Astrocyte (in vitro differentiated cells and primary cell): Measurements from ENCODE around the gene MASP1. TPM values are rescaled to one million over a fixed set of nuclear protein-coding genes. Genes with fewer than 3 reads are reported as not detected.

Experiments
- DNase-seq: peaks from one replicate; pipeline ENCODE4 v3.0.0-alpha.2; 2010; ENCODE audit warnings: low read depth
- FAIRE-seq: peaks from 2 replicates; lab custom pipeline; 2011; peaks lifted over from hg19 to GRCh38; lab: Jason Lieb, UNC
- H2AFZ ChIP-seq: 2 replicates; pipeline ENCODE4 v1.6.0; 2012; ENCODE audit warnings: low read depth, low read length, inconsistent platforms
- H3K27ac ChIP-seq: 2 replicates; pipeline ENCODE4 v1.5.1; 2011; ENCODE audit warnings: low read depth, low read length, inconsistent platforms
- H3K27me3 ChIP-seq: 2 replicates; pipeline ENCODE4 v1.6.0; 2011; ENCODE audit warnings: low read length, inconsistent platforms; ENCODE audit not compliant: insufficient read depth
- H3K36me3 ChIP-seq: 2 replicates; pipeline ENCODE4 v1.5.1; 2011; ENCODE audit warnings: low read length, inconsistent platforms; ENCODE audit not compliant: insufficient read depth
- H3K4me1 ChIP-seq: 2 replicates; pipeline ENCODE4 v1.5.1; 2011; ENCODE audit warnings: low read length, inconsistent platforms; ENCODE audit not compliant: insufficient read depth
- H3K4me2 ChIP-seq: 2 replicates; pipeline ENCODE4 v1.6.0; 2012; ENCODE audit warnings: low read length, inconsistent platforms
- H3K4me3 ChIP-seq: 2 replicates; pipeline ENCODE4 v1.5.1; 2011; ENCODE audit warnings: low read depth, mild to moderate bottlenecking, low read length, inconsistent platforms; ENCODE audit not compliant: insufficient read depth
- H3K79me2 ChIP-seq: 2 replicates; pipeline ENCODE4 v1.6.0; 2012; ENCODE audit warnings: mild to moderate bottlenecking, low read length, inconsistent platforms; ENCODE audit not compliant: insufficient read depth
- H3K9ac ChIP-seq: 2 replicates; pipeline ENCODE4 v1.6.0; 2012; ENCODE audit warnings: mild to moderate bottlenecking, low read length, inconsistent platforms
- H3K9me3 ChIP-seq: 2 replicates; pipeline ENCODE4 v1.5.1; 2012; ENCODE audit warnings: low read depth, mild to moderate bottlenecking, low read length, inconsistent platforms; ENCODE audit not compliant: insufficient read depth
- H4K20me1 ChIP-seq: 2 replicates; pipeline ENCODE4 v1.6.0; 2012; ENCODE audit warnings: low read length, inconsistent platforms; ENCODE audit not compliant: insufficient read depth
- H3K27ac Mint-ChIP-seq: one replicate; pipeline ENCODE4 v1.8.0; 2021; ENCODE audit warnings: mild to moderate bottlenecking, mixed read lengths; ENCODE audit not compliant: unreplicated experiment
- H3K27me3 Mint-ChIP-seq: one replicate; pipeline ENCODE4 v1.8.0; 2021; ENCODE audit warnings: low read depth, mixed read lengths; ENCODE audit not compliant: unreplicated experiment
- H3K36me3 Mint-ChIP-seq: one replicate; pipeline ENCODE4 v1.8.0; 2021; ENCODE audit warnings: low read depth, mixed read lengths; ENCODE audit not compliant: unreplicated experiment
- H3K4me1 Mint-ChIP-seq: one replicate; pipeline ENCODE4 v1.8.0; 2021; ENCODE audit warnings: low read depth, mixed read lengths; ENCODE audit not compliant: unreplicated experiment
- H3K4me3 Mint-ChIP-seq: one replicate; pipeline ENCODE4 v1.8.0; 2021; ENCODE audit warnings: mild to moderate bottlenecking, moderate library complexity, mixed read lengths; ENCODE audit not compliant: unreplicated experiment
- H3K9me3 Mint-ChIP-seq: one replicate; pipeline ENCODE4 v1.8.0; 2021; ENCODE audit warnings: mild to moderate bottlenecking, mixed read lengths; ENCODE audit not compliant: unreplicated experiment
- EZH2 ChIP-seq: IDR thresholded peaks from 2 replicates; pipeline ENCODE4 v1.6.1; 2012; ENCODE audit warnings: mild to moderate bottlenecking, low read length, inconsistent platforms; ENCODE audit not compliant: insufficient read depth
- total RNA-seq: library from RNA; stranded (reverse); gene quantifications from 2 replicates; pipeline ENCODE4 v1.2.1, GENCODE V29; 2021
- TF ChIP-seq, protein P1 (sequence below): IDR thresholded peaks from 2 replicates; pipeline ENCODE4 v1.5.1; 2011; ENCODE audit warnings: low read depth, mild to moderate bottlenecking, inconsistent platforms, low read length, moderate library complexity; ENCODE audit not compliant: insufficient read depth

The MASP1 gene
- total RNA-seq, 1 donor from 2014 or later: 0.79 TPM

DNA sequence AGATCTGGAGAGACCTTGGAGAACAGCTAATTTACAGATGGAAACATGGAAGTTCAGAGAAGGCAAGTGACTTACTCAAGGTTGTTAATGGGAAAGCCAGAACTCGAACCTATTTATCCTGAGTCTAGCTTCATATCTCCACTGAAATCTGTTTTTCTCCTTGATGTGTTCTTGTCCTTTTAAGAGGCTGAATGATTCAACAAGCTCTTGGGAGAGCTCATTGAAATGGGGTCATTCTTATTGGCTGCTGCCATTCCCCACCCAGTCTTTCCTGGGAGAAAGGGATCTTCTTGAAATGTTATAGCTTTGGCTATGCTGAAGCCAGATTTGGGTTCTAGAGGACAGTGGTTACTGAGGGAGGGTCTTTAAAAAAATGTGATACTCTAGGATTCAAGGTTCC is 53.3 kb downstream of the MASP1 start:
- no peak overlapping the region for H3K27ac ChIP-seq
- no peak overlapping the region for H3K4me3 ChIP-seq
- Mint-ChIP-seq H3K4me3 (no peak overlapping the region), H3K27ac (no peak overlapping the region), H3K9me3 (peaks cover 2% of the 10 kb centered on the region), H3K4me1 (peaks cover 3% of the 10 kb centered on the region), H3K36me3 (peaks cover 2% of the 10 kb centered on the region), H3K27me3 (peaks cover 2% of the 10 kb centered on the region)
- no peaks in the 10 kb centered on the region for H3K79me2 ChIP-seq
- H4K20me1 ChIP-seq: no peaks in the 10 kb centered on the region
- TF ChIP-seq, protein P1, sequence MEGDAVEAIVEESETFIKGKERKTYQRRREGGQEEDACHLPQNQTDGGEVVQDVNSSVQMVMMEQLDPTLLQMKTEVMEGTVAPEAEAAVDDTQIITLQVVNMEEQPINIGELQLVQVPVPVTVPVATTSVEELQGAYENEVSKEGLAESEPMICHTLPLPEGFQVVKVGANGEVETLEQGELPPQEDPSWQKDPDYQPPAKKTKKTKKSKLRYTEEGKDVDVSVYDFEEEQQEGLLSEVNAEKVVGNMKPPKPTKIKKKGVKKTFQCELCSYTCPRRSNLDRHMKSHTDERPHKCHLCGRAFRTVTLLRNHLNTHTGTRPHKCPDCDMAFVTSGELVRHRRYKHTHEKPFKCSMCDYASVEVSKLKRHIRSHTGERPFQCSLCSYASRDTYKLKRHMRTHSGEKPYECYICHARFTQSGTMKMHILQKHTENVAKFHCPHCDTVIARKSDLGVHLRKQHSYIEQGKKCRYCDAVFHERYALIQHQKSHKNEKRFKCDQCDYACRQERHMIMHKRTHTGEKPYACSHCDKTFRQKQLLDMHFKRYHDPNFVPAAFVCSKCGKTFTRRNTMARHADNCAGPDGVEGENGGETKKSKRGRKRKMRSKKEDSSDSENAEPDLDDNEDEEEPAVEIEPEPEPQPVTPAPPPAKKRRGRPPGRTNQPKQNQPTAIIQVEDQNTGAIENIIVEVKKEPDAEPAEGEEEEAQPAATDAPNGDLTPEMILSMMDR: no peak
- TF ChIP-seq EZH2: no peak
- H3K27me3 ChIP-seq: no peaks in the 10 kb centered on the region
- H2AFZ ChIP-seq: no peak overlapping the region
- H3K4me2 ChIP-seq: no peak overlapping the region
- DNase-seq (no peak), FAIRE-seq (no peak)
- H3K4me1 ChIP-seq: no peaks in the 10 kb centered on the region
- no peaks in the 10 kb centered on the region for H3K36me3 ChIP-seq
- no peak overlapping the region for H3K9ac ChIP-seq
- H3K9me3 ChIP-seq: no peaks in the 10 kb centered on the region

DNA sequence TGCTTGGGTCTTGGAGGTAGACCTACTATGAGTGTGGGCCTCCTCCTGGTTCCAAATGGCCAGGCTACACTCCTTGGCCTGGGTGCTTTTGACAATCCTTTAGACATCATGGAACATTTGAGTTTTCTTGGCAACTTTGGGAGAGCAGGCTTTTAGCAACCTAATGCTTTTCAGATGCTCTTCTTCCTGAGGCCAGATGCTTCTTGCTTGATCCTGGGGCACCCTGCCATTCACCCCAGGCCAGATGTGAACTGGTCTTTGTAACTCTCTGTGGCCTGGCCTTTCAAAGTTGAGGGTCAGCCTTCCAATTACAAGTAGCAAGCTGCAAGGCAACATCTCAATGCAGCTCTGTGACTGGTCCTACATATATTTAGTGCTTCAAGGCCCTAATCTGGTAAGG is 53.8 kb downstream of the MASP1 start:
- Mint-ChIP-seq H3K4me3 (no peak overlapping the region), H3K27me3 (peaks cover 2% of the 10 kb centered on the region), H3K4me1 (peaks cover 3% of the 10 kb centered on the region), H3K27ac (no peak overlapping the region), H3K36me3 (peaks cover 2% of the 10 kb centered on the region), H3K9me3 (peaks cover 2% of the 10 kb centered on the region)
- DNase-seq (no peak), FAIRE-seq (no peak)
- Histone ChIP-seq H2AFZ (no peak overlapping the region), H4K20me1 (no peaks in the 10 kb centered on the region), H3K9ac (no peak overlapping the region), H3K27me3 (no peaks in the 10 kb centered on the region), H3K4me1 (no peaks in the 10 kb centered on the region), H3K4me3 (no peak overlapping the region), H3K36me3 (no peaks in the 10 kb centered on the region), H3K4me2 (no peak overlapping the region), H3K9me3 (no peaks in the 10 kb centered on the region), H3K27ac (no peak overlapping the region), H3K79me2 (no peaks in the 10 kb centered on the region)
- TF ChIP-seq EZH2: no peak
- TF ChIP-seq, protein P1: no peak

DNA sequence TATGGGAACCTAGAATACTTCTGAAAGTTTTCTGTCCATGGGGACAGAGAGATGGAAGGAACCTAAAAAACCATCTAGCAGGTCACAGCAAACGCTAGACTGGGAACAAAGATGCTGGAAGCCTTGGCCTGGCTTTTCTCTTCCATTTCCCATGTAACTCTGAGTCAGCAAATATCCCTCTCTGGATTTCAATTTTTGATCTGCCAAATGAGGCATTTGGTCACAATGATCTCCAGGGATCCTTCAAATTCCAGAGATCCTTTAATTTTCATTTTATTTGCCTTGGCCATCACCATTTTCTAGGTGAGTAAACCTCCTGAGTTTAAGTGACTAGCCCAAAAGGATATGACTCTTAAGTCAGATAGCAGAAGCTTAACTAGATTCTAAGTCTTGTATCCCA is 54.6 kb downstream of the MASP1 start:
- H3K4me1 Mint-ChIP-seq: no peaks in the 10 kb centered on the region
- peaks cover 2% of the 10 kb centered on the region for H3K36me3 Mint-ChIP-seq
- Histone ChIP-seq H3K4me1 (no peaks in the 10 kb centered on the region), H4K20me1 (no peaks in the 10 kb centered on the region), H3K9ac (no peak overlapping the region), H3K27ac (no peak overlapping the region), H3K4me2 (no peak overlapping the region), H3K9me3 (no peaks in the 10 kb centered on the region), H3K36me3 (no peaks in the 10 kb centered on the region), H2AFZ (no peak overlapping the region), H3K79me2 (no peaks in the 10 kb centered on the region), H3K4me3 (no peak overlapping the region), H3K27me3 (peaks cover under 1% of the 10 kb centered on the region)
- no peak for FAIRE-seq
- no peak overlapping the region for H3K4me3 Mint-ChIP-seq
- no peak for DNase-seq
- H3K27ac Mint-ChIP-seq: no peak overlapping the region
- no peak for TF ChIP-seq EZH2
- TF ChIP-seq, protein P1: no peak
- H3K9me3 Mint-ChIP-seq: no peaks in the 10 kb centered on the region
- peaks cover 2% of the 10 kb centered on the region for H3K27me3 Mint-ChIP-seq
